Measurements from ENCODE around the gene C19orf25. TPM values are rescaled to one million over a fixed set of nuclear protein-coding genes. Genes with fewer than 3 reads are reported as not detected.
"Not testable (repeated sequence)": the region's sequence is repeated elsewhere in the genome, so short reads cannot be mapped to it uniquely, and the experiment has no call there.

Gene C19orf25
- total and polyA plus RNA-seq, 2 donors (not counting 1 experiment from before 2014, with no cell fraction given): 34.2 to 68.3 TPM

DNA sequence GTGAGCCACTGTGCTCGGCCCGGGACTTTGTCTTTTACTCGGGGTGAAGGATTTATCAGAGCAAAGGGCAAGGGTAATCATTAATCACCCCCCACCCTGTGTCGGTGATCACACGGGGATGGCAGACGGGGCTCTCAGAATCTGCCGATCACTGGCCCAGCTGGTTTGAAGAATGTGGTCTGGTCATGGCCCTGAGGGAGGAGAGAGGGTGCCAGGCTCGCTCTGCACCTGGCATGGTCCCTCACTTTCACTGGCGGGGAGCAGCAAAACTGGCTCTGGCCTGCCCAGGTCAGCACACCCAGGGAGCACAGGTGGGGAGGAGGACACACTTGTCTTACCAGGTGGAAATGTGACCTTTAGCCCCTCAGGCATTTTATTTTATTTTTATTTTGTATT, 22.2 kb upstream of the C19orf25 start:
- DNase-seq: no peak
- H2AFZ ChIP-seq (ENCODE audit: insufficient read depth, low read depth, low read length, poor library complexity, severe bottlenecking): no peak overlapping the region
- ChIA-PET POLR2A (no interaction called here), CTCF (no interaction called here)
- intact Hi-C loops (cut with micrococcal nuclease): no loop called here
- H3K36me3 ChIP-seq (replicated peaks in 1 of 2; ENCODE audit: control extremely low read depth in 1 of 2, control insufficient read depth in 1 of 2, extremely low read depth in 1 of 2, insufficient read depth in 2 of 2, low read length in 1 of 2): no peaks in the 10 kb centered on the region
- H3K27ac Mint-ChIP-seq: no peak overlapping the region
- peaks cover 0 to 25% (median 0%) of the 10 kb centered on the region in 3 donors for H3K9me3 ChIP-seq (ENCODE audit: control extremely low read depth in 1 of 3, control insufficient read depth in 2 of 3, insufficient read depth in 1 of 3, low read length in 2 of 3)
- no peak overlapping the region for H3K4me3 Mint-ChIP-seq
- H3K4me2 ChIP-seq (replicated peaks; ENCODE audit: low read depth, low read length, poor library complexity, severe bottlenecking): no peak overlapping the region
- TF ChIP-seq EZH2 (IDR thresholded peaks at IDR 0.05; ENCODE audit: borderline replicate concordance, insufficient read depth, low read depth, low read length, poor library complexity, severe bottlenecking): no peak
- TF ChIP-seq, protein P1, sequence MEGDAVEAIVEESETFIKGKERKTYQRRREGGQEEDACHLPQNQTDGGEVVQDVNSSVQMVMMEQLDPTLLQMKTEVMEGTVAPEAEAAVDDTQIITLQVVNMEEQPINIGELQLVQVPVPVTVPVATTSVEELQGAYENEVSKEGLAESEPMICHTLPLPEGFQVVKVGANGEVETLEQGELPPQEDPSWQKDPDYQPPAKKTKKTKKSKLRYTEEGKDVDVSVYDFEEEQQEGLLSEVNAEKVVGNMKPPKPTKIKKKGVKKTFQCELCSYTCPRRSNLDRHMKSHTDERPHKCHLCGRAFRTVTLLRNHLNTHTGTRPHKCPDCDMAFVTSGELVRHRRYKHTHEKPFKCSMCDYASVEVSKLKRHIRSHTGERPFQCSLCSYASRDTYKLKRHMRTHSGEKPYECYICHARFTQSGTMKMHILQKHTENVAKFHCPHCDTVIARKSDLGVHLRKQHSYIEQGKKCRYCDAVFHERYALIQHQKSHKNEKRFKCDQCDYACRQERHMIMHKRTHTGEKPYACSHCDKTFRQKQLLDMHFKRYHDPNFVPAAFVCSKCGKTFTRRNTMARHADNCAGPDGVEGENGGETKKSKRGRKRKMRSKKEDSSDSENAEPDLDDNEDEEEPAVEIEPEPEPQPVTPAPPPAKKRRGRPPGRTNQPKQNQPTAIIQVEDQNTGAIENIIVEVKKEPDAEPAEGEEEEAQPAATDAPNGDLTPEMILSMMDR (IDR thresholded peaks at IDR 0.05): no peak
- peaks cover 4% of the 10 kb centered on the region for H3K4me1 Mint-ChIP-seq
- H4K20me1 ChIP-seq (ENCODE audit: control insufficient read depth, insufficient read depth, low read length, poor library complexity, severe bottlenecking): no peaks in the 10 kb centered on the region
- H3K27me3 Mint-ChIP-seq: peaks cover 17% of the 10 kb centered on the region
- H3K27me3 ChIP-seq (replicated peaks in 1 of 4; ENCODE audit: control extremely low read depth in 1 of 4, control insufficient read depth in 3 of 4, insufficient read depth in 4 of 4, low read length in 3 of 4): peaks cover 0 to 49% (median 13%) of the 10 kb centered on the region in 4 experiments
- no peak overlapping the region for H3K9ac ChIP-seq (ENCODE audit: low read length)
- WGBS (ENCODE audit: insufficient coverage): 80% methylated on average over 1 of the region's 9 CpGs
- H3K4me3 ChIP-seq (ENCODE audit: control extremely low read depth in 1 of 5, extremely low read depth in 1 of 5, insufficient read depth in 1 of 5, low read depth in 2 of 5, low read length in 4 of 5): no peak overlapping the region
- ATAC-seq (ENCODE audit: low read depth): no peak
- no peaks in the 10 kb centered on the region for H3K79me2 ChIP-seq (ENCODE audit: control insufficient read depth, insufficient read depth, low read length)
- no peak overlapping the region for H3K27ac ChIP-seq (ENCODE audit: low read length in 2 of 2)
- H3K4me1 ChIP-seq (ENCODE audit: control insufficient read depth in 2 of 2, insufficient read depth in 2 of 2, low read length in 2 of 2): peaks cover 7 to 8% of the 10 kb centered on the region in 2 donors
- no peaks in the 10 kb centered on the region for H3K9me3 Mint-ChIP-seq (ENCODE audit: insufficient read depth)

DNA sequence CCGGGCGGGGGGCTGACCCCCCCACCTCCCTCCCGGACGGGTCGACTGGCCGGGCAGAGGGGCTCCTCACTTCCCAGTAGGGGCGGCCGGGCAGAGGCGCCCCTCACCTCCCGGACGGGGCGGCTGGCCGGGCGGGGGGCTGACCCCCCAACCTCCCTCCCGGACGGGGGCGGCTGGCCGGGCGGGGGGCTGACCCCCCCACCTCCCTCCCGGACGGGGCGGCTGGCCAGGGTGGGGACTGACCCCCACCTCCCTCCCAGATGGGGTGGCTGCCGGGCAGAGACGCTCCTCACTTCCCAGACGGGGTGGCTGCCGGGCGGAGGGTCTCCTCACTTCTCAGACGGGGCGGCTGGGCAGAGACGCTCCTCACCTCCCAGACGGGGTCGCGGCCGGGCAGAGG, 20.2 kb upstream of the C19orf25 start:
- H4K20me1 ChIP-seq (ENCODE audit: control insufficient read depth, insufficient read depth, low read length, poor library complexity, severe bottlenecking); ATAC-seq (ENCODE audit: low read depth); intact Hi-C loops (cut with micrococcal nuclease); H3K4me3 Mint-ChIP-seq; CTCF ChIA-PET; H3K9ac ChIP-seq (ENCODE audit: low read length); H3K27me3 Mint-ChIP-seq; H3K27ac Mint-ChIP-seq; H3K79me2 ChIP-seq (ENCODE audit: control insufficient read depth, insufficient read depth, low read length); H3K36me3 ChIP-seq (replicated peaks in 1 of 2; ENCODE audit: control extremely low read depth in 1 of 2, control insufficient read depth in 1 of 2, extremely low read depth in 1 of 2, insufficient read depth in 2 of 2, low read length in 1 of 2); H3K9me3 Mint-ChIP-seq (ENCODE audit: insufficient read depth); H3K27ac ChIP-seq (ENCODE audit: low read length in 2 of 2); POLR2A ChIA-PET; H2AFZ ChIP-seq (ENCODE audit: insufficient read depth, low read depth, low read length, poor library complexity, severe bottlenecking); H3K4me3 ChIP-seq (ENCODE audit: control extremely low read depth in 1 of 5, extremely low read depth in 1 of 5, insufficient read depth in 1 of 5, low read depth in 2 of 5, low read length in 4 of 5); H3K4me2 ChIP-seq (replicated peaks; ENCODE audit: low read depth, low read length, poor library complexity, severe bottlenecking); DNase-seq; H3K4me1 ChIP-seq (ENCODE audit: control insufficient read depth in 2 of 2, insufficient read depth in 2 of 2, low read length in 2 of 2); H3K4me1 Mint-ChIP-seq: not testable (repeated sequence)
- WGBS (ENCODE audit: insufficient coverage): no CpG with 5 or more reads among the region's 34 CpGs
- peaks cover 0 to 12% (median 0%) of the 10 kb centered on the region in 3 donors for H3K9me3 ChIP-seq (ENCODE audit: control extremely low read depth in 1 of 3, control insufficient read depth in 2 of 3, insufficient read depth in 1 of 3, low read length in 2 of 3)
- H3K27me3 ChIP-seq (replicated peaks in 1 of 4; ENCODE audit: control extremely low read depth in 1 of 4, control insufficient read depth in 3 of 4, insufficient read depth in 4 of 4, low read length in 3 of 4): peaks cover 0 to 32% (median 11%) of the 10 kb centered on the region in 4 experiments

Data from B cell (primary cell).